K562 treated with DMSO at 1 percent for 24 hours (cell line): ENCODE results near the gene COP1. TPM values are rescaled to one million over a fixed set of nuclear protein-coding genes. Genes with fewer than 3 reads are reported as not detected.

Experiments
- total RNA-seq: library from RNA; unstranded; fragments of 300-600 nt; gene quantifications from 2 replicates; pipeline ENCODE4 v1.2.3, GENCODE V29; 2022; ENCODE audit warnings: low read depth; ENCODE audit not compliant: insufficient read depth

The COP1 gene
- 56.2 and 56.6 TPM in 2 replicates for total RNA-seq

DNA sequence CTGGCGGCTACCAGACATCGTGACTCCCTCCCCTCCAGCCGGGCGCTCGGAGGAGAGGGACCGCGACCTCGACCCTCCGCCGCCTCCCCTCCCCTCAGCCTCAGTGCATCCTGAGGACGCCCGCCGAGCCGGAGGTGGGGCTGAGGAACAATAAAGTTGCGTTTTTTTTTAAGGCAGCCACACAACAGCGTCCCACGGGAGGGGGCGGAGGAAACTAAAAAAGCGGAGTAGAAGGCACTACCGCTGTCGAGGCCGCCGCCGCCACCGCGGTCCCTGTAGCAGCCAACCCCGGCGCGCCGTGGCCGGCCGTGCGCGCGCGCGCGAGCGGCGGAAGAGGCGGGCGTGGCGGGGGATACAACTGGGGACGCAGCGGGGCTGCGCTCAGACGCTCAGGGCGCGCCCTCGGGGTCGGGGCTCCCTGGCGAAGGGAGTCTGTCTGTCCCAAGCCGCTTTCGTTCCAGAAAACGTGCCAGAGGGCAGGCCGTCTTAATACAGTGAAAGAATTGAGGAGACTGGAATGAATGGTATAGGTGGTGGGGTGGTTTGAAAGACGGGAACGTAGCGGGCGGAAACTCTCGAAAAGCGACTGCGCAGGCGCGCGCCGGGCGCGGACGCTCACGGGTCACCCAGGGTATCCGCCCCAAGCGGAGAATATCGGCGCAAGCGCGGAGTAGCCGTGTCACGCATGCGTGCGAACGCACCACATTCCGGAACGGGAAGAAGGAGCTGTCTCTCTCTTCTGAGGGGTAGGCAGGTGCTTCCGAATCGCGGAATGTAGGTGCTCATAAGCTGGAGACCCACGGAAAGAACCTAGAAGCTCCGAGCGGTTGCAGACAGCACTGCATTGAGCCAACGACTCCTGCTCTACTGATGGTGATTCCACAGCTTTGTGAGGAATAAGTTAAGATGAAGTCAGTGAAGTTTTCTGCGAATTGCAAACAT, at the start of gene COP1:
Gene COP1, minus strand, starts transcription at position 326 of the 942 bp plus-strand sequence. Its CDS starts 308 bp downstream, at position 18.

